ENCODE results near the gene TMC6. TPM values are rescaled to one million over a fixed set of nuclear protein-coding genes. Genes with fewer than 3 reads are reported as not detected.

Gene TMC6
- total RNA-seq = 4.2 and 5.2 TPM in 2 replicates

GRCh38 chr17:78128551-78129350 lies at the start of gene TMC6:
TMC6 (minus strand) TSS chr17:78128755; CDS start chr17:78126832, 1,923 bp downstream.
- no peak for TF ChIP-seq CTCF (IDR thresholded peaks at IDR 0.05; ENCODE audit: insufficient read depth, low read depth, low read length)
- H3K4me3 ChIP-seq (ENCODE audit: low read depth, low read length) = peak within 1 kb of the TSS; percentile 67
- DNase-seq (ENCODE audit: low read depth) = no peak

- no peak overlapping the region for H3K4me3 ChIP-seq (ENCODE audit: low read depth, low read length)
- peak; percentile 81 for TF ChIP-seq CTCF (IDR thresholded peaks at IDR 0.05; ENCODE audit: insufficient read depth, low read depth, low read length)
- peak; percentile 49 for DNase-seq (ENCODE audit: low read depth)
Observed at GRCh38 chr17:78176548-78177025, 48.0 kb upstream of the TMC6 start.

- no peak for TF ChIP-seq CTCF (IDR thresholded peaks at IDR 0.05; ENCODE audit: insufficient read depth, low read depth, low read length)
- no peak overlapping the region for H3K4me3 ChIP-seq (ENCODE audit: low read depth, low read length)
- no peak for DNase-seq (ENCODE audit: low read depth)
Observed at GRCh38 chr17:78175643-78175981, 47.1 kb upstream of the TMC6 start.

GRCh38 chr17:78174870-78175642 lies 46.5 kb upstream of the TMC6 start:
- no peak overlapping the region for H3K4me3 ChIP-seq (ENCODE audit: low read depth, low read length)
- no peak for DNase-seq (ENCODE audit: low read depth)
- no peak for TF ChIP-seq CTCF (IDR thresholded peaks at IDR 0.05; ENCODE audit: insufficient read depth, low read depth, low read length)

DNA sequence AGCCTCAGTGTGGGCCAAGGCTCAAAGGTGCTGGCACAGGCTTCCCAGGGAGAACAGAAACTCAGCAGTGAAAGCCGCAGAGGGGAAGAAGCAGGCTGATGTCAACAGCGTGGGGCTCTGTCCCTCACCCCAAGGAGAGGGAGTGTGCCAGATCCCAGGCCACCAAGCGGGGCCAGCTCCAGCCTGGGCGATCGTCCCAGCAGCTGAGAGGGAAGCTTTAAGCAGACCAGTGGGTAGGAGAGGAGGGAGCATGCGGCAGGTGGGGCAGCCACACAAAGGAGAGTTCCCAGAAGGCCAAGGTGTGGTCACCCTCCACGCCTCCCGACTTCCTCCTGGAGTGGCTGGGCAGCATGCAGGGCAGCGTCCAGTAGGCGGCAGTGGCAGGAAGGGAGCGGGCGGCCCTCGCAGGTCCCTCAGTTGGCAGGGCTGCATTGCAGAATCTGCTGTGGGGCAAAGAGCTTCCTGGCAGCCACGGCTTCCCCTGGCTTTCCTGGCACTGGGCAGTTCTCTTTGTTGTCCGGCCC lies 45.9 kb upstream of the TMC6 start:
- TF ChIP-seq CTCF (IDR thresholded peaks at IDR 0.05; ENCODE audit: insufficient read depth, low read depth, low read length) = no peak
- no peak for DNase-seq (ENCODE audit: low read depth)
- no peak overlapping the region for H3K4me3 ChIP-seq (ENCODE audit: low read depth, low read length)

- TF ChIP-seq CTCF (IDR thresholded peaks at IDR 0.05; ENCODE audit: insufficient read depth, low read depth, low read length) = no peak
- DNase-seq (ENCODE audit: low read depth) = no peak
- H3K4me3 ChIP-seq (ENCODE audit: low read depth, low read length) = no peak overlapping the region
Observed at GRCh38 chr17:78173097-78173715, 44.7 kb upstream of the TMC6 start.
